ENCODE data around the gene BLOC1S3.

Gene BLOC1S3

GRCh38 chr19:45146741-45147205, 31.8 kb upstream of the BLOC1S3 start:
- DNase-seq: no peak

DNA sequence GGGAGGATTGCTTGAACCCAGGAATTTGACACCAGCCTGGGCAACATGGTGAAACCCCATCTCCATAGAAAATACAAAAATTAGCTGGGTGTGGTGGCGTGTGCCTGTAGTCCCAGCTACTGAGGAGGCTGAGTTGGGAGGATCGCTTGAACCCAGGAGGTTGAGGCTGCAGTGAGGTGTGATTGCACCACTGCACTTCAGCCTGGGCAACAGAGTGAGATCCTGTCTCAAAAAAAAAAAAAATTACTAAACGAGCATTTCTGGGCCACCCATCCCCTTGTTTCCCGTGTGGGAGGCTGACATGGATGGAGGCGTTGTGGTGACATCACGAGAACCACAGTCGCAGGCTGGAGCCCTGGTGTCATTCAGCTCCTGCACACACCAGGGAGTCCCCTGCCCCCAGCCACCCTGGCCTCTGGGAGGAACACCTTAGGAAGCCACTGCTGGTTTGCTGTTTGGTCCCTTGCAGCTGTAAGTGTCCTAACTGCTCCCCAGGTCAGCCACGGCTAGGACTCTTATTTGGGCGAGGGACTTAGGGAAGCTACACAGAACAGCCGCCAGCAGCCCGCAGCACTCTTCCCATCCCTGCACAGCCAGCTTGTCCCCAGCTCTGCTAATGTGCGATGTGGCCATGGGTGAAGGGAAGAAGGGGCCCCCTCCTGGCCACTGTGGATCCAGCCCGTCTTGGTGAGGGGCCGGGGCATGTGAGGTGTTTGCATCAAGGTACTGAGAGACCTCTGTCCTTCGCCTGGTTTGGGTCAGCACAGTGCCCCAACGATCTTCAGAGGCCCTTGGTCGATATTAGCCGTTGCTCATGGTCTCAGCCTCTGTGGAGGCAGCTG, 30.5 kb upstream of the BLOC1S3 start:
- DNase-seq: no peak

- no peak for DNase-seq
These were observed 29.5 kb upstream of the BLOC1S3 start for GRCh38 chr19:45149129-45149528.

DNA sequence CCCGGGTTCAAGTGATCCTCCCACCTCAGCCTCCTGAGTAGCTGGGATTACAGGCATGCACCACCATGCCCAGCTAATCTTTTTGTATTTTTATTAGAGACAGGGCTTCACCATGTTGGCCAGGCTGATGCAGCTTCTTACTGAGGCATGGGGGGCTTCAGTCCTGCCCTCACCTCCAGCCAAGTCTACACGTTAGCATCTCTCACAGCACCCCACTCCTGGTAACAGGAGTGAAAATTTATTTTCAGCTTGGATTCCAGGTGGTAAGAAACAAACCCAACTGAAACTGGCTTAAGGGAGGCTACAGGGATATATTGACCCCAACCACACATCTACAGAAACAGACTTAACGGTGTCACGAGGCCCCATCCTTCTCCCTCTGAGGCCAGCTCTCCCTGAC, 28.4 kb upstream of the BLOC1S3 start:
- DNase-seq: no peak

- no peak for DNase-seq
These were observed 27.8 kb upstream of the BLOC1S3 start for GRCh38 chr19:45150751-45151281.

GRCh38 chr19:45151320-45151719, 27.3 kb upstream of the BLOC1S3 start:
- no peak for DNase-seq

DNA sequence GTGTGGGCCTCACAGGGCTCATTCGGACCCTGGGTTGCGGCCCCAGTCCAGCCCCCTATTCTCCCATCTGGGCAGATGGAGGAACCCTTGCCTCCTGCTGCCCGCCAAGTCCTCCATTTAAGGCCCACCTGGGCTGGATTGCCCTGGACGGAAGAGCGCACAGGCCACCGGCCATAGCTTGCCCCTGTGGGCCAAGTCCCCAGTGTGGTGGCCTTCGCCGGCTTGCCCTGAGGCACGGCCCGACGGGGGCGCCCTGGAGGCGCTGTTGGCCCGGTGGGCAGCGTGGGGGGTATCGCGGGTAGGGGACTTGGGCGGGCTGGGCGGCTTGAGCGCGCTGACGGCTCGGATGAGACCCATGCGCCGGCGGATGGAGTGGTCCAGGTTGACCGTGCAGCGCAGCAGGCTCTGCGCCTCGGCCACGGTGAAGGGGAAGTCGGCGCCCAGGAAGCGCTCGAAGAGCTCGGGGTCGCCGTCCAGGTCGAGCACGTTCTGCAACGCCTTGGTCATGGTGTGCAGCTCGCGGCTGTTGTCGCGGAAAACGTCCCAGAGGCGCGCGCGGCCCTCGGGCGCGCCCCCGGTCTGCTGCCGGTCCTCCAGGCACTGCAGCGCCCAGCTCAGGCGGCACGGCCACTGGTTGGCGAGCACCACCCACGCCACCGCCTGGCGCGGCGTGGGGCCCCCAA, 26.6 kb upstream of the BLOC1S3 start:
- peak in 1 of 3 experiments; percentile 65 for DNase-seq

DNA sequence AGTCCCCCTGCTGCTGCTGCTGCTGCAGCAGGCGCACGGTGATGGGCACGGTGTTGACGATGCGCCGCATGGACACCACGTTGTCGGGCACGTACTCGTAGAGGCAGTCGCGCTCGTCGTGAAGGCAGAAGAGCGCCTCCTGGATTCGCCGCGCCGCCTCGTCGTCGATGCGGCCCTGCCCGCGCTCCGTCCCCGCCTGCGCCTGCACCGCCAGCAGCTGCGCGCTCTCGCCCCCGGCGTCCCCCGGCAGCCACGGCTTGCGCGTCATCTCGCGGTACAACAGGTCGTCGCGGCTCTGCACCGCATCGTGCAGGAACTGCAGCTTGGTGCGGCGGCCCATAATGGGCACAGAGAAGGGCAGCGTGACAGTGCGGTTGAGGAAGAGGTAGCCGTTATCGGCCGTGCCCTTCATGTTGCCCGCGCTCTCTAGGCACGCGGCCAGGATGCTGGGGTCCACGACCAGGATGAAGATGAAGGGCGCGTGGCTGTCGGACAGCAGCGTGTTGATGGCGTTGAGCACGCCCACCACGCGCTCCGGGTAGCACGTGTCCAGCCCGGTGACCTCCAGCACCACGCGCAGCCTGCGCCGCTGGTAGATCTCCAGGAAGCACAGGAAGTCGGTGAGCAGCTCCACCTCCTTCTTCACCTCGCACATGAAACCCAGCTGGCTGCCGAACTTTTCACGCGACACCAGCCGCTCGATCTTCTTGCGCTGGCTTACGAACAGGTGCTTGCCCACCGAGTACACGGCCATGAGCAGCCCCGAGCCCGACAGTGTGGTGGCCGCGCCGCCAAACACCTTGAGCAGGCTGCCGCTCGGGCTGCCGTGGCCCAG, 25.9 kb upstream of the BLOC1S3 start:
- peak in 2 of 3 experiments; percentile 81 to 82 for DNase-seq

DNA sequence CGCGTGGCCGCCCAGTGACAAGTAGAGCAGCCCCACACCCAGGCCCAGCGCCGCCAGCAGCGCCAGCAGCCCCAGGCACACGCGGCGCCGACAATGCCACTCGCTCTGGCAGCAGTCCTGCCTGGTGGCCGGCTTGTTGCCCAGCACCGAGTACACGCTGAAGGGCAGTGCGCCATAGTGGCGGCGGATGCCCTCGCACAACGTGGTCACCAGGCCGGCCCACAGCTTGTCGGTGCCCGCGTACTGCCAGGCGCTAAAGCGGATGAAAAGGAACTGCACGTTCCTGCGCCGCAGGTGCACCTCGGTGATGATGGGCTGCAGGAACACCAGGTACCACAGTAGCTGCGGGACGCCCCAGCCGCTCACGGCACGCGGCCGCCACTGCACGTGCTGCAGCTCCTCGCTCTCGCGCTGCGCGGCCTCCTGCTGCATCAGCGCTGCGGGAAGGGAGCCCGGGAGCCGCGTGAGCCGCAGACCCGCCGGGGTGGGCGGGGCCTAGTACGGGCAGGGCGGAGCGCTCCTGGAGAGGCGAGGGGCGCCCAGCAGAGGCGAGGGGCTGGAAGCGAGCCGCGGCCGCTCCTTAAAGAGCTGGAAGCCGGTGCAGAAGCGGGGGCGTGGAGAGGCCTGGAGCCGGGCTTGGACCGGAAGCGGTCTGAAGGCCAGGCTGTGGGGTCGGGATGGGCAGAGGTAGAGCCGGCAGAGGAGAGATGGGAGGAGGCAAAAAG, 25.1 kb upstream of the BLOC1S3 start:
- DNase-seq: peak in 2 of 3 experiments; percentile 81 to 83

DNA sequence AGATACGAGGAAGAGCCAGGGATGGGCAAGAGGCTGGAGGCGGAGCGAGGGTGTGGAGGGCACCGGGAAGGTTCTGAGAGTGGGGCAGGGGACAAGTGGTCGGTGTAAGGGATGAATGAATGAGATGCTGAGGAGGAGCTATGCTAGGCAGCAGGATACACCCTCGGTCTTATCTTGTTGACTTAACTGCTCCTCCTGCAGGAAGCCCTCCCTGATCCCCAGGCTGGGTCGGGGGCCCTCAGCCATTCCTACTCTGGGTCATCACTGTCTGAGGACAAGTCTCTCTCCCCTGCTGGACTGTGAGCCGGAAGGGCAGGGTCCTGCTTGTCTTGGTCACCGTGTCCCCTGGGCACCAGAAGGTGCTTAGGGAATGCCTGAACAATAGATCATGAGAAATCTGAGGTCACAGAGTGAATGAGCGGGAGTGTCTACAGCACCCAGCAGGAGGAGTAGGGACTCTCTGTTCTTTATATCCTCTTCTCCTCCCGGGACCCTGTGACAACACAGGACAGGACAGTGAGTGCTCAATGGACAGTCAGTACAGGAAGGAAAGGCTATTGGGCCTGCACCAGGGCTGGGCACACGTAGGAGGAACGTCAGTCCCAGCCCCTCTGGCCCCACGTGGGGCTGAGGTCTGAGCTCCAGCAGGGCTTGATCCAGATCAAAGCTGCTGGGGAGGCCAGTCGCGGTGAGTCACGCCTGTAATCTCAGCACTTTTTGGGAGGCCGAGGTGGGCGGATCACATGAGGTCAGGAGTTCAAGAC, 24.3 kb upstream of the BLOC1S3 start:
- DNase-seq: peak in 2 of 3 experiments; percentile 35 to 43

GRCh38 chr19:45156011-45156630, 22.5 kb upstream of the BLOC1S3 start:
- no peak for DNase-seq

DNA sequence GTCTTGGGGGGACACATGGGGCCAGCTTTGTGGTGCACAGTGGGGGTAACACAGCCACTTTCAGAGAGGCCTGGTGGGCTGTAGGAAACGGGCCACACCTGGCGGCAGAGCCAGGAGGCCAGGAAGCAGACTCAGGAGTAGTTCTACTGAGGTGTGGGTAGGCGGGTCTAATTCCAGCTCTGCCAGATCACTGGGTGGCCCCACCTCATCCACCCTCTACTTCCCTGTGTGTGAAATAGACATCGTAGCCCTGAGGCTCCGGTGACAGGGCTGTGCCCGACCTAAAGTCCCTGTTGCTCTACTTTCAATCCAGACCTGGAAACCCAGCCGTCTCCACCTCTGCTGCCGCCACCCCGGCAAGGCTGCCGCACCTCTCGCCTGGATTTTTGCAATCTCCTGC, 21.8 kb upstream of the BLOC1S3 start:
- no peak for DNase-seq

DNA sequence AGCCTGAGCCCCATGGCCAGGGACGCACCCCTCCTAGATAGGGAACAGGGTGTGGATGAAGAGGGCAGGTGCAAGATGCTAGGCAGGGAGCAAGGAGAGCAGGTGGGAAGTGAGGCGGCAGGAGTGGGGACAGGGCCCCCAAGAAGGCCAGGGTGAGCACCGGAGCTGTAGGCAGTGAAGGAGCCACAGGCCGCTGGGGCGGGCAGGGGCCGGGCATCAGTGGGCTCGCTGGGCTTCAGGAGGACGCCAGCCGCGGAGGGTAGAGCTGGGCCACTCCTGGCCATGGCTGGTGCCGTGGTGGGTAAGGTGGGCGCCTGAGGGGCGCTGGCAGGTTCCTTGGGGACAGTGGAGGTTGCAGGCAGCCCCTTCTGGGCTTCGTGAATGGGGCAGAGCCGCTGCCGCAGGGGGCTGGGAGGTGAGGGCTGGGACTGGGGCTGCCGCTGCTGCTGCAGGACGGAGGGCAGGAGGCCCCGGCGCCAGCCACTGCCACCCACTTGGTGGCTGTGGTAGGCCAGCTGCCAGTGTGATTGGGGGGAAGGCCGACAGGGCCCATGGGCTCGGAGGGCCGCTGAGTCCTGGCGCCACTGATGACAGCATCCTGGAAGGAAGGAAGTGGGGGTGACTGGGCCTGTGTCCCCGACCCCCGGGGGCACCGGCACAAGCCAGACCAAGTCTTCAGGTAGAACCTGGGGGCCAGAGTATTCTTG, 19.9 kb upstream of the BLOC1S3 start:
- DNase-seq: no peak

GRCh38 chr19:45159210-45159970, 19.2 kb upstream of the BLOC1S3 start:
- no peak for DNase-seq

DNA sequence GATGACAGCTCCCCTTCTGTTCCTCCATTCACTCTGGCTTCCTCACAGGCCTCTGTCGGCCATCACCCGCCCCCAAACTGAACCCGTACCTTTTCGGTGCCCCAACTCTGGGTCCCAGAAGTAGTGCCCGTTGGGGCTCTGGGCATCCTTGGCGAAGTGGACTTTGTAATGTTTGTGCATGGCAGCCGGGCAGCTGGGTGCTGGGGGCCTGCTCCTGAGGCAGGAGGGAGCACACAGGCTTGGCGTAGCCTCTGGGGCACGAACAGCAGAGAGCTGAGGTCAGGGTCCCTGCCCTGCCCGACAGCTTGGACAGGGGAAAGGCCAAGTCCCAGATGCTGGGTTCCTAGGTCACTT, 18.6 kb upstream of the BLOC1S3 start:
- no peak for DNase-seq

DNA sequence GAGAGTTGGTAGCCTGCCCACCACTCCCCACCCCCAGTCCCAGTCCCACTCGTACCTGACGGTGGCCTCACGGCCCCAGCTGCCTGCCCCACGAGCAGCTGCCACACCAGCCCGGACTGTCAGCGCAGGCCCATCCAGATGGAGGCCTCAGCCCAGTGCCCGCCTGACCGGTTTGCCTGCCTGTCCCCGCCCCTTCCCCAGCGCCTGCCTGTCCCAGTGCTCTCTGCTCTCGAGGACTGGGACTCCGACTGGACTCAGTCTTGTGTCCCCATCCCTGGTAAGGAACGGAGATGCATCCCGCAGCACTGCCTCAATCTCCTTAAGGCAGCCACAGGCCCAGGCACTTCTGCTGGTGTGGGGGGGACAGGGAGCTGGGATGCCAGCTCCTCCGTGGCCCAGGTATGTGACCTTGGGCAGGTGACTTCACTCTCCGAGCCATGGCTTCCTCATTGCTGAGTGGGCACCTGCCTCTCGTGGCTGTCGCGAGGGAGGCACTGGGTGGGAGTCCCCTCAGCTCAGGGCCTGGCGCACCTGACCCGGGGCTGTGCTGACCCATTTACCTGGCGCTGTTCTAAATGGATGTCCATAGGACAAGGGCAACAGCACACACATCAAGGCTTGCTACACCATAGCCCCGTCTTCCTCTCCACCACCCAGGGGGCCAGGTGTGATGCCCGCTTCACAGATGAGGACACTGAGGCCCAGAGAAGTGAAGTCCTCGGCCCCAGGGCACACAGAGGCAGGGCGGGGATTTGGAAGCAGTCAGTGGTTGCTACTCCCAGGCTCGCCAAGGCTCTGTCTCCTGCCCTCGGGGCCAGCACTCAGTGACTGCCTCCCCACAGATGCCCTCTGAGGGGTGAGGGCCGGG, 17.5 kb upstream of the BLOC1S3 start, which contains the start of gene NKPD1:
TSS of gene NKPD1 (minus strand) at position 113 of the 868 bp plus-strand sequence. CDS start 832 bp downstream, outside the sequence.
- no peak for DNase-seq

DNA sequence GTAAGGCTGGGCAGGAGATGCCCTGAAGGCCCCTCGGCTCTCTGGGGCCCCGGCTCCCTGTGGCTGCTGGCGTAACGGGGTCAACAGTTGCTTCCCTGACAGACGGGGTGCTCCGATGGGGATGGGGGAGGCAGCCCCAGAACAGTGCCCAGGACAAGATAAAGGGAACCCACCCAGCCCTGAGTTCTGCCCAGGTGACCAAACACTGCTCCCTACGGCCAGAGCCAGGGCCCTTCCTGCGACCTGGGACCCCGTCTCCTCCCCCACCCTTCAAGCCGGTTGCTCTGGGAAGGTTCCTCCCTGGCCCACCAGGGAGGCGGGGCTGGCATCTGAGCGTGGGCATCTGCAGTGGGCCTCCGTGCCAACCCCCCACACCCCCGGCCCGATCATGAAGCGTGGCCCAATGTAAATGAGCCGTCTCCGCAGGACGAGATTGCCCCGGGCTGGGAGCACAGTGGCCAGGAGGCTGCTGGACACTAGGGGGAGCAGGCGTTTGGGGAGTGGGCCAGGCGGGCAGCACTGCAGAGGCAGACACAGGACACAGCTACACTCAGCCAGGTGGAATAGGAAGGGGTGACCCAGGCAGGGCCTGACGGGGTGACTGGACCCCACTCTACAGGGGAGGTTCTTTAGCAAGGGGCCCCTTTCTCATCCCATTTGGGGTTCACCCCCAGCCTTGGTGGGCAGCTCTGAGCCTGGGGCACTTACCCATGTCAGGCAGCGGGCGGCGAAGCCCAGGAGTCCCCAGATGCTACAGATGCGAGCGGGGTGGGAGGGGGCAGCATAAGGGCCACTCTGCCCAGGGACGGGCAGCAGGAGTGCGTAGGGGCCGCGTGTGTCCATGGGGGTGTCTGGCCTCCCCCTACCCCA, 16.6 kb upstream of the BLOC1S3 start:
- no peak for DNase-seq

Data from NCI-H1417 (cell line).